HepG2 (cell line): ENCODE measurements around the gene C16orf86. TPM values are rescaled to one million over a fixed set of nuclear protein-coding genes. Genes with fewer than 3 reads are reported as not detected.

ENCODE experiments used
- ELF1 ChIP-seq: sonication (generic); formaldehyde crosslinking; IDR thresholded peaks from 2 replicates; pipeline ENCODE4 v1.4.0; 2020; ENCODE audit warnings: missing genetic modification reagents
- FOXA3 ChIP-seq: IDR thresholded peaks from 2 replicates; pipeline ENCODE4 v1.6.1; 2016; ENCODE audit warnings: missing genetic modification reagents, missing compliant biosample characterization
- NONO ChIP-seq, 2 experiments: fragments of 450-650 bp in 1 of 2; sonication (generic) in 1 of 2; formaldehyde crosslinking in 1 of 2; IDR thresholded peaks in 1 of 2; conservative IDR thresholded peaks in 1 of 2; 2 replicates each; pipeline versions ENCODE4 v1.6.1 to v1.8.0; 2017 to 2022; ENCODE audit warnings: mild to moderate bottlenecking in 1 of 2, missing genetic modification reagents in 1 of 2, moderate library complexity in 1 of 2
- NR2F1 ChIP-seq, 2 experiments: fragments of 450-650 bp in 1 of 2; formaldehyde crosslinking in 1 of 2; IDR thresholded peaks; 2 replicates each; pipeline versions ENCODE4 v1.5.0 to v1.6.1; 2016 to 2020; ENCODE audit warnings: mild to moderate bottlenecking in 1 of 2, missing compliant biosample characterization in 1 of 2, missing genetic modification reagents in 1 of 2, moderate library complexity in 1 of 2
- NR2F6 ChIP-seq, 2 experiments: IDR thresholded peaks; 2 replicates each; pipeline ENCODE4 v1.6.1; 2016; ENCODE audit warnings: antibody characterized with exemption in 1 of 2, mild to moderate bottlenecking in 1 of 2
- RFX3 ChIP-seq: IDR thresholded peaks from 2 replicates; pipeline ENCODE4 v1.6.1; 2016; ENCODE audit warnings: missing biosample characterization, missing genetic modification reagents
- SKIL ChIP-seq: sonication (generic); formaldehyde crosslinking; IDR thresholded peaks from 2 replicates; pipeline ENCODE4 v1.8.0; 2022; ENCODE audit warnings: missing genetic modification reagents, mild to moderate bottlenecking, moderate library complexity, borderline replicate concordance
- SRY ChIP-seq: sonication (generic); formaldehyde crosslinking; IDR thresholded peaks from 2 replicates; pipeline ENCODE4 v1.8.0; 2022; ENCODE audit warnings: mild to moderate bottlenecking, missing genetic modification reagents
- TEAD2 ChIP-seq: sonication (generic); formaldehyde crosslinking; IDR thresholded peaks from 2 replicates; pipeline ENCODE4 v1.9.0; 2021; ENCODE audit warnings: missing genetic modification reagents
- ZBTB7A ChIP-seq: sonication (generic); formaldehyde crosslinking; IDR thresholded peaks from 2 replicates; pipeline ENCODE4 v1.8.0; 2022; ENCODE audit warnings: mild to moderate bottlenecking, missing genetic modification reagents
- ZFP90 ChIP-seq: sonication (generic); formaldehyde crosslinking; IDR thresholded peaks from 2 replicates; pipeline ENCODE4 v1.8.0; 2022; ENCODE audit warnings: missing genetic modification reagents, mild to moderate bottlenecking, inconsistent platforms, borderline replicate concordance
- ZNF142 ChIP-seq: sonication (generic); formaldehyde crosslinking; IDR thresholded peaks from 2 replicates; pipeline ENCODE4 v1.4.0; 2020; ENCODE audit warnings: missing genetic modification reagents
- ZNF274 ChIP-seq: sonication (generic); formaldehyde crosslinking; IDR thresholded peaks from 2 replicates; pipeline ENCODE4 v1.5.1; 2020; ENCODE audit warnings: mild to moderate bottlenecking, missing genetic modification reagents
- ZNF282 ChIP-seq: fragments of 450-650 bp; IDR thresholded peaks from 2 replicates; pipeline ENCODE4 v1.6.1; 2018; ENCODE audit not compliant: partially characterized antibody
- ZNF451 ChIP-seq: sonication (generic); formaldehyde crosslinking; IDR thresholded peaks from 2 replicates; pipeline ENCODE4 v1.5.0; 2020; ENCODE audit warnings: mild to moderate bottlenecking, missing genetic modification reagents
- ZNF564 ChIP-seq: sonication (generic); formaldehyde crosslinking; IDR thresholded peaks from 2 replicates; pipeline ENCODE4 v1.8.1; 2023; ENCODE audit warnings: mild to moderate bottlenecking, missing genetic modification reagents
- ZNF572 ChIP-seq: sonication (generic); formaldehyde crosslinking; IDR thresholded peaks from 2 replicates; pipeline ENCODE4 v1.5.1; 2020; ENCODE audit warnings: mild to moderate bottlenecking, missing genetic modification reagents
- ZNF616 ChIP-seq: sonication (generic); formaldehyde crosslinking; IDR thresholded peaks from 2 replicates; pipeline ENCODE4 v1.5.0; 2020; ENCODE audit warnings: low read depth, mild to moderate bottlenecking, missing genetic modification reagents
- ZNF747 ChIP-seq: sonication (generic); formaldehyde crosslinking; IDR thresholded peaks from 2 replicates; pipeline ENCODE4 v1.8.1; 2023; ENCODE audit warnings: missing genetic modification reagents, mild to moderate bottlenecking, borderline replicate concordance
- ZNF790 ChIP-seq: sonication (generic); formaldehyde crosslinking; IDR thresholded peaks from 2 replicates; pipeline ENCODE4 v1.8.0; 2022; ENCODE audit warnings: missing genetic modification reagents, mild to moderate bottlenecking, borderline replicate concordance
- polyA plus RNA-seq, 8 experiments: library from polyadenylated mRNA; depleted of rRNA in 3 of 8; stranded (reverse) in 7 of 8; unstranded in 1 of 8; fragments of >200 nt; fragmentation: Illumina TruSeq in 4 of 8; extraction: Trizol in 4 of 8; gene quantifications; 2 replicates each; pipeline versions ENCODE4 v1.2.1 to v1.2.3, GENCODE V29; 2011 to 2016; ENCODE audit warnings: low read depth in 4 of 8, missing spikeins in 1 of 8, mixed read lengths in 1 of 8; ENCODE audit not compliant: insufficient read depth in 1 of 8
- total RNA-seq, 5 experiments: library from RNA; depleted of rRNA; stranded (reverse); fragments of >200 nt; fragmentation: Illumina TruSeq; extraction: Trizol; gene quantifications; 2 replicates each; pipeline ENCODE4 v1.2.3, GENCODE V29; 2016; ENCODE audit warnings: low read depth in 1 of 5

The C16orf86 gene
- total and polyA plus RNA-seq, 2 of the 13 experiments (the other 11 are each of a cell fraction or from before 2014, with no cell fraction given): 1.5 to 3.1 TPM

- TF ChIP-seq SKIL (CRISPR knock-in tag) (0 out of 2 replicates have a peak, but pooled peaks have one; percentile 8), SRY (peak; percentile 91; the same call in 1 of the 2 replicates), ZNF142 (CRISPR knock-in tag) (peak; percentile 26; the same call in 1 of the 2 replicates), ZFP90 (CRISPR knock-in tag) (0 out of 2 replicates have a peak, but pooled peaks have one; percentile 49), ZNF451 (CRISPR knock-in tag) (peak; percentile 6; the same call in 1 of the 2 replicates), RFX3 (peak; percentile 92), NR2F1 (CRISPR knock-in tag; IDR thresholded peaks at IDR 0.05) (peak; percentile 83 to 88), ZNF282 (no peak), ZNF616 (CRISPR knock-in tag) (peak; percentile 33), TEAD2 (no peak), FOXA3 (CRISPR knock-in tag) (peak; percentile 26; the same call in 1 of the 2 replicates), ZNF564 (CRISPR knock-in tag) (peak; percentile 45; the same call in 1 of the 2 replicates), ZNF747 (CRISPR knock-in tag) (peak; percentile 36), ZNF572 (CRISPR knock-in tag) (0 out of 2 replicates have a peak, but pooled peaks have one; percentile 19), ZNF274 (CRISPR knock-in tag) (0 out of 2 replicates have a peak, but pooled peaks have one; percentile 58), NR2F6 (IDR thresholded peaks at IDR 0.05) (peak; percentile 82), NR2F6 (CRISPR knock-in tag; IDR thresholded peaks at IDR 0.05) (peak; percentile 88), ELF1 (CRISPR knock-in tag) (peak; percentile 75), ZNF790 (CRISPR knock-in tag) (peak; percentile 60; the same call in 1 of the 2 replicates), ZBTB7A (peak; percentile 11; the same call in 1 of the 2 replicates), NONO (IDR thresholded peaks at IDR 0.05) (no peak), NONO (CRISPR knock-in tag; conservative IDR thresholded peaks at IDR 0.05) (peak; percentile 27; the same call in 1 of the 2 replicates)
Measured at GRCh38 chr16:67666559-67667452, at the start of gene C16orf86, which contains the start of gene ENKD1 (continued).
